Esophagus muscularis mucosa (tissue), 4 donors: ENCODE measurements around the gene PCDHGA1.

Experiments used
- EP300 ChIP-seq: sonication (generic); formaldehyde crosslinking; IDR thresholded peaks from one replicate; pipeline ENCODE4 v1.6.1; 2017; ENCODE audit warnings: antibody characterized with exemption
- POLR2A ChIP-seq: fragments of 450-650 bp; IDR thresholded peaks from one replicate; pipeline ENCODE4 v1.6.1; 2017; ENCODE audit warnings: antibody characterized with exemption, moderate library complexity, mild to moderate bottlenecking, low read depth
- POLR2AphosphoS5 ChIP-seq, 2 donors: sonication (generic); formaldehyde crosslinking; IDR thresholded peaks; one replicate each; pipeline ENCODE4 v1.6.1; 2017; ENCODE audit warnings: antibody characterized with exemption in 2 of 2
- TF ChIP-seq, protein P1 (sequence below), 3 experiments: fragments of 200-600 bp in 2 of 3; fragments of 450-650 bp in 1 of 3; sonication (generic) in 2 of 3; IDR thresholded peaks; one replicate each; pipeline ENCODE4 v1.5.1; 2017 to 2019; ENCODE audit warnings: antibody characterized with exemption in 3 of 3, mild to moderate bottlenecking in 2 of 3, moderate library complexity in 1 of 3

- TF ChIP-seq, protein P1, sequence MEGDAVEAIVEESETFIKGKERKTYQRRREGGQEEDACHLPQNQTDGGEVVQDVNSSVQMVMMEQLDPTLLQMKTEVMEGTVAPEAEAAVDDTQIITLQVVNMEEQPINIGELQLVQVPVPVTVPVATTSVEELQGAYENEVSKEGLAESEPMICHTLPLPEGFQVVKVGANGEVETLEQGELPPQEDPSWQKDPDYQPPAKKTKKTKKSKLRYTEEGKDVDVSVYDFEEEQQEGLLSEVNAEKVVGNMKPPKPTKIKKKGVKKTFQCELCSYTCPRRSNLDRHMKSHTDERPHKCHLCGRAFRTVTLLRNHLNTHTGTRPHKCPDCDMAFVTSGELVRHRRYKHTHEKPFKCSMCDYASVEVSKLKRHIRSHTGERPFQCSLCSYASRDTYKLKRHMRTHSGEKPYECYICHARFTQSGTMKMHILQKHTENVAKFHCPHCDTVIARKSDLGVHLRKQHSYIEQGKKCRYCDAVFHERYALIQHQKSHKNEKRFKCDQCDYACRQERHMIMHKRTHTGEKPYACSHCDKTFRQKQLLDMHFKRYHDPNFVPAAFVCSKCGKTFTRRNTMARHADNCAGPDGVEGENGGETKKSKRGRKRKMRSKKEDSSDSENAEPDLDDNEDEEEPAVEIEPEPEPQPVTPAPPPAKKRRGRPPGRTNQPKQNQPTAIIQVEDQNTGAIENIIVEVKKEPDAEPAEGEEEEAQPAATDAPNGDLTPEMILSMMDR (IDR thresholded peaks at IDR 0.05) = peak in 1 of 3 experiments; percentile 3
- TF ChIP-seq POLR2AphosphoS5 (IDR thresholded peaks at IDR 0.05) (no peak), POLR2A (no peak), EP300 (no peak)
Observed at GRCh38 chr5:141382469-141383294, 52.4 kb downstream of the PCDHGA1 start, which contains the start of gene PCDHGA7.
